Activated CD4-positive, alpha-beta T cell treated with anti-CD3 and anti-CD28 coated beads, Interleukin-2, amount 10 ng/mL, durations not matched to agents 24 days and 14 days (primary cell): ENCODE data around the gene TPBGL. TPM values are rescaled to one million over a fixed set of nuclear protein-coding genes. Genes with fewer than 3 reads are reported as not detected.

Experiments
- DNase-seq: peaks from one replicate; pipeline ENCODE4 v3.0.0; 2022
- H3K27ac Mint-ChIP-seq: one replicate; pipeline ENCODE4 v1.8.0; 2022; ENCODE audit warnings: mild to moderate bottlenecking, mixed read lengths
- H3K27me3 Mint-ChIP-seq: one replicate; pipeline ENCODE4 v1.8.0; 2022; ENCODE audit warnings: mixed read lengths
- H3K36me3 Mint-ChIP-seq: one replicate; pipeline ENCODE4 v1.8.0; 2022; ENCODE audit warnings: low read depth, mild to moderate bottlenecking, mixed read lengths
- H3K4me1 Mint-ChIP-seq: one replicate; pipeline ENCODE4 v1.8.0; 2021; ENCODE audit warnings: mixed read lengths
- H3K4me3 Mint-ChIP-seq: one replicate; pipeline ENCODE4 v1.8.0; 2022; ENCODE audit warnings: mild to moderate bottlenecking, moderate library complexity, mixed read lengths
- H3K9me3 Mint-ChIP-seq: one replicate; pipeline ENCODE4 v1.8.0; 2021; ENCODE audit warnings: mixed read lengths
- intact Hi-C: fragments of 100-400 bp; cut with micrococcal nuclease; formaldehyde crosslinking; loops from one replicate; pipeline ENCODE4 v1.15.1; 2023
- total RNA-seq: library from RNA; stranded (reverse); gene quantifications from 2 replicates; pipeline ENCODE4 v1.2.3, GENCODE V29; 2022

TPBGL gene, protein sequence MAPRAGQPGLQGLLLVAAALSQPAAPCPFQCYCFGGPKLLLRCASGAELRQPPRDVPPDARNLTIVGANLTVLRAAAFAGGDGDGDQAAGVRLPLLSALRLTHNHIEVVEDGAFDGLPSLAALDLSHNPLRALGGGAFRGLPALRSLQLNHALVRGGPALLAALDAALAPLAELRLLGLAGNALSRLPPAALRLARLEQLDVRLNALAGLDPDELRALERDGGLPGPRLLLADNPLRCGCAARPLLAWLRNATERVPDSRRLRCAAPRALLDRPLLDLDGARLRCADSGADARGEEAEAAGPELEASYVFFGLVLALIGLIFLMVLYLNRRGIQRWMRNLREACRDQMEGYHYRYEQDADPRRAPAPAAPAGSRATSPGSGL
- total RNA-seq: 0.19 and 0.61 TPM in 2 replicates

DNA sequence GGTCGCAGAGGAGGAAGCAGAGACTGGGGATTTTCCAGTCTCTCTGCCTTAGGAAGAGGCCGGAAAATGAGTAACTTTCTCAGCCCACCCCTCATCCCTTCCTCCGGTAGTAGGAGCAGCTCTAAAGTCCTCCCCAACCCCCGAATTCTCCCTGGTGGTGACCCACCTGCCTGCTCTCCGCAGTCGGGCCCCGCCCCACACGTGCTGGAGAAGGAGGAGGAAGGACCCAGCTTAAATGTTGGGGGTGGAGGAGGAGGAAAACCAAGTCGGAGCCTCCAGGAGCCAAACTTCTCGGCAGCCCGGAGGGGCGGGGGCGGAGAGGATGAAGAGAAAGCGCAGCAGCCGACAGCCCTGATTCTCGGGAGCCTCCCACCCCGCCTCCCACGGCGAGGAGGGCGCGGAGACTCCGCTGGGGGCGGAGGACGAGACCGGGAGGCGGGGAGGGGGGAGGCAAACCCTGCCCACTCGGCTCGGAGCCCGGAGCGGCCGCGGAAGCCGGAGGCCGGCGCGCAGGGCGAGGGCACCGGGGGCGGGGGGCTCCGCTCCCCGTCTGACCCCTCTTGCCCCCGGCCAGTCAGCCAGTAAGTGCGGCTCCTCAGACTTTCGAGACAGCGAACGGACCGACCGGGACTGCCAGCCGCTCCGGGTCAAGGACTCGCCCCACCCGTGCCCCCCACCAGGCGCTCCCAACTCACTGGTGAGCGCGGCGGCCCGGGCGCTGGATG lies at the start of gene TPBGL:
Gene TPBGL, plus strand, starts transcription at position 464 of the 725 bp plus-strand sequence. CDS start 276 bp downstream, outside the sequence.
- peak within 1 kb of the TSS; percentile 82 for H3K4me3 Mint-ChIP-seq
- H3K27ac Mint-ChIP-seq: peak within 1 kb of the TSS; percentile 66
- peaks cover 6% of the 10 kb centered on the region for H3K4me1 Mint-ChIP-seq
- intact Hi-C loops: loop anchor here (1.0 to 5.0 kb wide), 4 partner anchors 26 to 577 kb away; partner anchors contain the start of genes SPCS2, UVRAG and XRRA1
- DNase-seq: peak; percentile 73
- no peaks in the 10 kb centered on the region for H3K9me3 Mint-ChIP-seq
- no peaks in the 10 kb centered on the region for H3K36me3 Mint-ChIP-seq
- peaks cover 53% of the 10 kb centered on the region for H3K27me3 Mint-ChIP-seq

DNA sequence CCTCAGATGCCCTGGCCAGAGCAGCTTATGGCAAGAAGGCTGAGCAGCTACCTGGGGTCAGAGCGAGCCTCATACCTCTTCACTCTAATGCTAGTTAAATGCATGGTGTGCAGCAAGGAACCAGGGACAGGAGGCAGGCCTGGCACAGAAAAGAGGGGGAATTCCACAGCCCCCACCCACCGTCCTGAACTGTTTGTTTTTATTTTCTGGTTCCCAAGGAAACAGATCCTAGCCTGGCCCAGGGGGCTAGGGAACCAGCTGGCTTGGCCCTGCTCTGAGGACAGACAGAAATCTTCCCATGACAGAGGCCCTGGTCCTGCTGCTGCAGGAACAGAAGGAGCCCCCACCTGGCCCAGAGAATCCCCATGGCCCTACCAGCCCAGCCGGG lies 49.2 kb upstream of the TPBGL start:
- H3K36me3 Mint-ChIP-seq: no peaks in the 10 kb centered on the region
- peaks cover 8% of the 10 kb centered on the region for H3K27me3 Mint-ChIP-seq
- intact Hi-C loops: no loop called here
- H3K27ac Mint-ChIP-seq: no peak overlapping the region
- no peaks in the 10 kb centered on the region for H3K4me1 Mint-ChIP-seq
- H3K4me3 Mint-ChIP-seq: no peak overlapping the region
- no peak for DNase-seq
- H3K9me3 Mint-ChIP-seq: no peaks in the 10 kb centered on the region

DNA sequence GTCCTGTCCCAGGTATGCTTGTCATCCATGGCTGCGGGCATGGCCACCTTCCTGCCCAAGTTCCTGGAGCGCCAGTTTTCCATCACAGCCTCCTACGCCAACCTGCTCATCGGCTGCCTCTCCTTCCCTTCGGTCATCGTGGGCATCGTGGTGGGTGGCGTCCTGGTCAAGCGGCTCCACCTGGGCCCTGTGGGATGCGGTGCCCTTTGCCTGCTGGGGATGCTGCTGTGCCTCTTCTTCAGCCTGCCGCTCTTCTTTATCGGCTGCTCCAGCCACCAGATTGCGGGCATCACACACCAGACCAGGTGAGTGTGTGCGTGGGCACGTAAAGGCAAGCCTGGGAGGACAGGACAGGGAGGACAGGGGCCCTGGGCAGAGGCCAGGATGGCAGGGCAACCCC lies 47.3 kb upstream of the TPBGL start:
- no peak overlapping the region for H3K27ac Mint-ChIP-seq

DNA sequence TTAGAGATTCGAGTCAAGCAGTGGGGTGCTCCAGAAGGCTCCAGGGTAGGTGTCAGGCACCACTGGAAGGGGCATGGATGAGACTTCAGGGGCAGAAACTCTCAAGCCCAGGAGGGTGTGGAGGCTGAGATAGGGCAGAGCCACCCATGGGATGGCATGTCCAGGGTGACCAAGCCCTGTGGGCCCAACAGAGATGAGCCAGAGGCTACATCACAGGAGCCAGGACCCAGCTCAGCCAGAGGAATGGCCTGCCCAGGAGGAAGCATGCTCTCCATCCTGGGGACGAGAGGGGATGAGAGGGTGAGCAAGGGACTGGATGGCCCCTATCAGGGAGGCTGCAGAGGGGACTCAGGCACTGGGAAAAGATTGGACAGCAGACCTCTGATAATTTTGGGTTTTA lies 46.9 kb upstream of the TPBGL start:
- intact Hi-C loops: no loop called here
- no peak for DNase-seq
- Mint-ChIP-seq H3K4me3 (no peak overlapping the region), H3K9me3 (no peaks in the 10 kb centered on the region), H3K27ac (no peak overlapping the region), H3K36me3 (no peaks in the 10 kb centered on the region), H3K4me1 (no peaks in the 10 kb centered on the region), H3K27me3 (peaks cover 9% of the 10 kb centered on the region)

More for the DNA sequence above, 47.3 kb upstream of the TPBGL start:
- H3K27me3 Mint-ChIP-seq: peaks cover 9% of the 10 kb centered on the region
- no peaks in the 10 kb centered on the region for H3K4me1 Mint-ChIP-seq
- intact Hi-C loops: no loop called here
- no peaks in the 10 kb centered on the region for H3K9me3 Mint-ChIP-seq
- no peak for DNase-seq
- no peak overlapping the region for H3K4me3 Mint-ChIP-seq
- no peaks in the 10 kb centered on the region for H3K36me3 Mint-ChIP-seq

DNA sequence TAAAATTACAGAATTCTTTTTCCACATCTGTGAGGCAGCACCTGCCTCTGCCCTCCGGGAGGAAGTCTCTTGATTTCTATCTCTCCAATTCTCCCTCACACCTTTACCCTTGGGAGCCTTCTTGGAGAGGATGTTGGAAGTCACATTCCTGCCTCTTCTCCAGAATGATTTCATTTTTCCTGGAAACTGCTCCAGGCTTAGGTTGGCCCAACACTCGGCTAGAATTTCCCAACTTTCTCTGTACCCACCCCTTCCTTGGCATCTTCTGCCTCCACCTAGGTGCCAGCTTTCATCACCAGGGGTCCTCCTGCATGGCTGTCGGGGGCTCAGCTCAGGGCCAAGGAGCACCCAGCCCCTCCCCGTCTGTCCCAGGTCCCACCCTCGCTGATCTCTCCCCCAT lies 46.4 kb upstream of the TPBGL start:
- intact Hi-C loops: no loop called here
- peaks cover 9% of the 10 kb centered on the region for H3K27me3 Mint-ChIP-seq
- H3K36me3 Mint-ChIP-seq: no peaks in the 10 kb centered on the region
- no peak overlapping the region for H3K4me3 Mint-ChIP-seq
- no peaks in the 10 kb centered on the region for H3K9me3 Mint-ChIP-seq
- DNase-seq: no peak
- no peaks in the 10 kb centered on the region for H3K4me1 Mint-ChIP-seq
- H3K27ac Mint-ChIP-seq: no peak overlapping the region

GRCh38 chr11:75195167-75195962 lies 45.2 kb upstream of the TPBGL start:
- no peak overlapping the region for H3K4me3 Mint-ChIP-seq
- DNase-seq: no peak
- intact Hi-C loops: no loop called here
- H3K27me3 Mint-ChIP-seq: peaks cover 9% of the 10 kb centered on the region
- H3K9me3 Mint-ChIP-seq: no peaks in the 10 kb centered on the region
- no peaks in the 10 kb centered on the region for H3K36me3 Mint-ChIP-seq
- no peaks in the 10 kb centered on the region for H3K4me1 Mint-ChIP-seq
- no peak overlapping the region for H3K27ac Mint-ChIP-seq

DNA sequence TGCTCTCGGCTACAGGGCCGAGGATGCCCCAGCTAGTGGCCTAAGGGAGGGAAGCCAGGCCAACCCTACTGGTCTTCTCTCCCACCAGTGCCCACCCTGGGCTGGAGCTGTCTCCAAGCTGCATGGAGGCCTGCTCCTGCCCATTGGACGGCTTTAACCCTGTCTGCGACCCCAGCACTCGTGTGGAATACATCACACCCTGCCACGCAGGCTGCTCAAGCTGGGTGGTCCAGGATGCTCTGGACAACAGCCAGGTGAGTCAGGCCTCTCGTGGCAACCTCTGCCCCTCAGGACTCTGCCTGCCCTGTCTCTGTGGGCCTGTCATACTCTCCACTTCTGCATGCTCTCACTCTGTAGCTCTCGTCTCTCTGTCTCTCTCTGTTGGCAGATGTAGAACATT lies 44.1 kb upstream of the TPBGL start:
- no peaks in the 10 kb centered on the region for H3K9me3 Mint-ChIP-seq
- H3K27ac Mint-ChIP-seq: no peak overlapping the region
- intact Hi-C loops: no loop called here
- H3K27me3 Mint-ChIP-seq: peaks cover 9% of the 10 kb centered on the region
- no peaks in the 10 kb centered on the region for H3K36me3 Mint-ChIP-seq
- no peak overlapping the region for H3K4me3 Mint-ChIP-seq
- no peak for DNase-seq
- H3K4me1 Mint-ChIP-seq: no peaks in the 10 kb centered on the region

- no peak for DNase-seq
- no peaks in the 10 kb centered on the region for H3K9me3 Mint-ChIP-seq
- no peak overlapping the region for H3K4me3 Mint-ChIP-seq
- peaks cover 16% of the 10 kb centered on the region for H3K27me3 Mint-ChIP-seq
- intact Hi-C loops: no loop called here
- H3K36me3 Mint-ChIP-seq: no peaks in the 10 kb centered on the region
- no peak overlapping the region for H3K27ac Mint-ChIP-seq
- no peaks in the 10 kb centered on the region for H3K4me1 Mint-ChIP-seq
These were observed 42.9 kb upstream of the TPBGL start for GRCh38 chr11:75197512-75198277.

- intact Hi-C loops: no loop called here
- H3K4me3 Mint-ChIP-seq: no peak overlapping the region
These were observed 42.1 kb upstream of the TPBGL start for GRCh38 chr11:75198278-75198973.

DNA sequence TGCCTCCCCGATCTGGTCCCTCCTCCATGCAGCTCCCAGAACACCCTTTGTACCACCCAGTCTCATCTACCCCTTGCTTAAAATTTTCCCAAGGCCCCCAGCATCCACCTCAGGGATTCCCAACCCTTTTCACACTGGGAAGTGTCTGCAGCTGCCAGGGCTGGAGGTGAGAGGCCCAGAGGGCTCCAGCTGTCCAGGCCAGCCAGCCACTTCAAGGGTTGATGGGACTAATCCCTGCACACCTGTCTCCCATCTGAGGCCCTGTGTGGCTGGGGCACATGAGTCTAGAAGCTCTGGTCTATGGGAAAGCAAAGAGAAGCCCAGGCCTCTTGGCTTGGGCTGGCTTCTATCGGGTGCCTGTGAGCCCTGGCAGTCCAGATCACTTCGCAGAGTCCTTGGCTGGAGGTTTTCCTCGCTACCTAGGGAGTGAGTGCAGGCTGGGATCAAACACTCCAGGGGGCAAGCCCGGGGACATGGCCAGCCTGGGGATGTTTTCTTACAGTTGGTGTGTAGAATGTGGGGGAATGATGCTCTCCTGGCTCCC lies 41.1 kb upstream of the TPBGL start:
- Mint-ChIP-seq H3K36me3 (no peaks in the 10 kb centered on the region), H3K4me1 (no peaks in the 10 kb centered on the region), H3K9me3 (no peaks in the 10 kb centered on the region), H3K4me3 (no peak overlapping the region), H3K27ac (no peak overlapping the region), H3K27me3 (peaks cover 14% of the 10 kb centered on the region)
- intact Hi-C loops: no loop called here
- DNase-seq: no peak

More at GRCh38 chr11:75198278-75198973, 42.1 kb upstream of the TPBGL start:
- Mint-ChIP-seq H3K27ac (no peak overlapping the region), H3K4me1 (no peaks in the 10 kb centered on the region), H3K27me3 (peaks cover 14% of the 10 kb centered on the region), H3K9me3 (no peaks in the 10 kb centered on the region), H3K36me3 (no peaks in the 10 kb centered on the region)
- no peak for DNase-seq

DNA sequence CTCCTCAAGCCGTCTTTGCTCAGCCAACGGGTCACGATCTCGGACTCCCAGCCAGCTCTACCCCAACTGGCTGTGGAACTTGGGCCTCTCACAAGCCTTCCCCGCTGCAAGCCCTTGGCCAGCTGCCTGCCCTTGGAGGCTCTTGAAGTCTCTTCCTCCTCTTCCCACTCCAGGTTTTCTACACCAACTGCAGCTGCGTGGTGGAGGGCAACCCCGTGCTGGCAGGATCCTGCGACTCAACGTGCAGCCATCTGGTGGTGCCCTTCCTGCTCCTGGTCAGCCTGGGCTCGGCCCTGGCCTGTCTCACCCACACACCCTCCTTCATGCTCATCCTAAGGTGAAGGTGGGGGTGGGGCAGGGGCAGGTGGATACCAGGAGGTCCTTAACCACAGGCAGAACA lies 40.5 kb upstream of the TPBGL start:
- DNase-seq: no peak

GRCh38 chr11:75200531-75200930 lies 40.0 kb upstream of the TPBGL start:
- no peak for DNase-seq
- Mint-ChIP-seq H3K4me3 (no peak overlapping the region), H3K4me1 (no peaks in the 10 kb centered on the region), H3K27ac (no peak overlapping the region), H3K27me3 (peaks cover 11% of the 10 kb centered on the region), H3K36me3 (no peaks in the 10 kb centered on the region), H3K9me3 (no peaks in the 10 kb centered on the region)
- intact Hi-C loops: no loop called here

More for the DNA sequence above, 40.5 kb upstream of the TPBGL start:
- H3K9me3 Mint-ChIP-seq: no peaks in the 10 kb centered on the region
- intact Hi-C loops: no loop called here
- no peak overlapping the region for H3K4me3 Mint-ChIP-seq
- no peaks in the 10 kb centered on the region for H3K36me3 Mint-ChIP-seq
- no peak overlapping the region for H3K27ac Mint-ChIP-seq
- H3K27me3 Mint-ChIP-seq: peaks cover 11% of the 10 kb centered on the region
- no peaks in the 10 kb centered on the region for H3K4me1 Mint-ChIP-seq
